Sigmoid colon (tissue), 4 donors: ENCODE results near the gene UNG.

ENCODE experiments used
- CTCF ChIP-seq, 4 experiments: fragments of 450-650 bp in 3 of 4; fragments of 200-600 bp in 1 of 4; IDR thresholded peaks; one replicate each; pipeline ENCODE4 v1.5.1; 2016 to 2019; ENCODE audit warnings: antibody characterized with exemption in 4 of 4, mild to moderate bottlenecking in 3 of 4, moderate library complexity in 2 of 4
- EP300 ChIP-seq, 4 donors: sonication (generic); formaldehyde crosslinking; IDR thresholded peaks; one replicate each; pipeline ENCODE4 v1.6.1; 2017; ENCODE audit warnings: antibody characterized with exemption in 4 of 4
- POLR2A ChIP-seq, 2 donors: fragments of 450-650 bp; IDR thresholded peaks; one replicate each; pipeline ENCODE4 v1.6.1; 2016; ENCODE audit warnings: antibody characterized with exemption in 2 of 2, mild to moderate bottlenecking in 2 of 2, moderate library complexity in 2 of 2
- POLR2AphosphoS5 ChIP-seq, 4 donors: sonication (generic); formaldehyde crosslinking; IDR thresholded peaks; one replicate each; pipeline ENCODE4 v1.6.1; 2017; ENCODE audit warnings: antibody characterized with exemption in 4 of 4

- TF ChIP-seq CTCF (IDR thresholded peaks at IDR 0.05) (no peak), POLR2A (IDR thresholded peaks at IDR 0.05) (no peak), EP300 (IDR thresholded peaks at IDR 0.05) (no peak), POLR2AphosphoS5 (IDR thresholded peaks at IDR 0.05) (no peak)
Measured at GRCh38 chr12:109120095-109120494, 22.7 kb downstream of the UNG start.
